Naive thymus-derived CD8-positive, alpha-beta T cell (primary cell): Measurements from ENCODE around the gene MRPL10. TPM values are rescaled to one million over a fixed set of nuclear protein-coding genes. Genes with fewer than 3 reads are reported as not detected.

ENCODE experiments used
- ATAC-seq, 2 donors: fragments of 150-1000 bp; cut with Tn5 transposase in 1 of 2; sonication (Bioruptor Pico), chemical (Tn5 transposase) in 1 of 2; 1 replicate in 1 of 2; 2 replicates in 1 of 2; pipeline ENCODE4 v1.10.0; 2021; ENCODE audit warnings: mild to moderate bottlenecking in 2 of 2, moderate library complexity in 2 of 2
- POLR2A ChIA-PET: fragments of 350-600 bp; sonication (Branson Sonifier 250); formaldehyde crosslinking; loops from one replicate; lab custom pipeline; 2021; ENCODE audit warnings: antibody characterized with exemption; lab: Charles Lee
- DNase-seq, 10 donors: peaks; one replicate each; pipeline versions ENCODE4 v3.0.0 to v3.0.0-alpha.2; 2020 to 2022
- H3K27ac Mint-ChIP-seq, 10 donors: one replicate each; pipeline ENCODE4 v1.8.0; 2020 to 2022; ENCODE audit warnings: mild to moderate bottlenecking in 10 of 10, mixed read lengths in 10 of 10, moderate library complexity in 4 of 10, inconsistent platforms in 1 of 10
- H3K27me3 Mint-ChIP-seq, 5 donors: one replicate each; pipeline ENCODE4 v1.8.0; 2021 to 2022; ENCODE audit warnings: mixed read lengths in 5 of 5
- H3K36me3 Mint-ChIP-seq, 3 donors: one replicate each; pipeline ENCODE4 v1.8.0; 2020 to 2022; ENCODE audit warnings: mixed read lengths in 3 of 3, mild to moderate bottlenecking in 2 of 3, inconsistent platforms in 1 of 3
- H3K4me1 Mint-ChIP-seq, 4 donors: one replicate each; pipeline ENCODE4 v1.8.0; 2021 to 2022; ENCODE audit warnings: mixed read lengths in 4 of 4
- H3K4me3 Mint-ChIP-seq, 10 donors: one replicate each; pipeline ENCODE4 v1.8.0; 2020 to 2022; ENCODE audit warnings: mild to moderate bottlenecking in 10 of 10, mixed read lengths in 10 of 10, moderate library complexity in 6 of 10, inconsistent platforms in 1 of 10
- H3K9me3 Mint-ChIP-seq, 9 donors: one replicate each; pipeline ENCODE4 v1.8.0; 2020 to 2022; ENCODE audit warnings: mixed read lengths in 9 of 9, mild to moderate bottlenecking in 3 of 9, inconsistent platforms in 1 of 9, moderate library complexity in 1 of 9
- polyA plus RNA-seq, 3 donors: library from polyadenylated mRNA; unstranded; fragments of 300-500 nt; fragmentation: Illumina TruSeq; gene quantifications; one replicate each; pipeline ENCODE4 v1.2.3, GENCODE V29; 2021
- total RNA-seq, 8 experiments: library from RNA in 2 of 8; stranded (reverse) in 2 of 8; gene quantifications; one replicate each; pipeline ENCODE4 v1.2.3 and lab custom pipeline; 2021 to 2026

The MRPL10 gene
- 10 to 100 TPM; 38.2 to 41.8 TPM for total RNA-seq
- polyA plus RNA-seq = 10 to 100 TPM; 38.3 to 68.5 (median 38.3) TPM
- total RNA-seq (lab: John Stamatoyannopoulos, UW) = 23.8 to 43.9 (median 31.1) reads per million in 6 experiments

DNA sequence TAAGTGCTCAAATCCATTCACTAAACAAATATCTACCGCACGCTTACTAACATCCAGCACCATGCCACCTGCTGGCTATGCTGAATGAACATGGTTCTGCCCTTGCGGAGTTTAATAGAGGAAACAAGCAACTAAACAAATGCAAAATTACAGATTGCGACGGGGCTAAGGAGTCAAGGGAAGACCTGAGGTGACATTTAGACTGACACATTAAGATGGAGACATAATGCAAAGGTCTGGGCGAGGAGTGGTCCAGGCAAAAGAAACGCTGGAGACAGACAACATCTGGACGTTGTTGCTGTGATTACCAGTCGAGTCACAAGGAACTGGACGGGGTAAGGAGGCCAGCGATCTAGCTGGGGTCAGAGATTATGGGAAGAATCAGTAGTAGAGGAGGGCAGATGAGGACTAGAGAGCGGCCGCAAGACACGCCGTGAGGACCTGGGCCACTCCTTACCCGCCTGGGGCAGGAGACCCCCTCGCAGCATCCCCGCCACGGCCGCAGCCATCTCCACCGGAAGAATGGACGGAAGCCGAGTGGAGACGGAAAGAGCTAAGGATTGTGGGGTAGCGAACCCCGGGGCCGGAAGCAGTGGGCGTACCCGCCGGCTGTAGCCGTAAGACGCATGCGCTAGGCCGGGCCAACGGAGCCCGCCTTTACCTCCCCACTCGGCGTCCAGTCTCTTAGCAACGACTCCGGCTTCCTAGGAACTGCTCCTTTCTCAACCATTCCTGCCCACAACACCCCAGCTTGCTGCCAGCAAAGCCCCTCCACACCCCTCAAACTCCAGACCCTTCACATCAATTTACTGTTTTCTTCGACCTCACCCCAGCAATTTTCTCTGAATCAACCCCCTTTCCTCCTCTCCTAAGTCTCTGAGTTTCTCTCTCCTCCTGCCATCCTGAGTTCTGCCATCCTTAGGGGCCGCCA is at the start of gene MRPL10, which contains the start of gene LRRC46:
TSS of gene MRPL10 (minus strand) at position 539 of the 931 bp plus-strand sequence. CDS start at position 509, 30 bp downstream.
TSS of gene LRRC46 (plus strand) at position 668 of the 931 bp plus-strand sequence. CDS start 320 bp downstream, outside the sequence.
- peak; percentile 91 to 93 for ATAC-seq
- Mint-ChIP-seq H3K27ac (peak within 1 kb of the TSS; percentile 93 to 100 (median 96)), H3K9me3 (no peaks in the 10 kb centered on the region), H3K36me3 (peaks cover 0 to 29% (median 5%) of the 10 kb centered on the region in 3 donors), H3K4me3 (peak within 1 kb of the TSS; percentile 92 to 99 (median 98)), H3K4me1 (peaks cover 23 to 64% (median 54%) of the 10 kb centered on the region in 4 donors), H3K27me3 (no peaks in the 10 kb centered on the region)
- peak; percentile 82 to 94 (median 89) for DNase-seq
- POLR2A ChIA-PET = interaction anchor here (0.6 to 3.3 kb wide), 16 partner anchors 9 to 546 kb away, joined by 3 to 37 read pairs (median 4); partner anchors contain the start of genes CDK5RAP3, KPNB1, OSBPL7 and PNPO

DNA sequence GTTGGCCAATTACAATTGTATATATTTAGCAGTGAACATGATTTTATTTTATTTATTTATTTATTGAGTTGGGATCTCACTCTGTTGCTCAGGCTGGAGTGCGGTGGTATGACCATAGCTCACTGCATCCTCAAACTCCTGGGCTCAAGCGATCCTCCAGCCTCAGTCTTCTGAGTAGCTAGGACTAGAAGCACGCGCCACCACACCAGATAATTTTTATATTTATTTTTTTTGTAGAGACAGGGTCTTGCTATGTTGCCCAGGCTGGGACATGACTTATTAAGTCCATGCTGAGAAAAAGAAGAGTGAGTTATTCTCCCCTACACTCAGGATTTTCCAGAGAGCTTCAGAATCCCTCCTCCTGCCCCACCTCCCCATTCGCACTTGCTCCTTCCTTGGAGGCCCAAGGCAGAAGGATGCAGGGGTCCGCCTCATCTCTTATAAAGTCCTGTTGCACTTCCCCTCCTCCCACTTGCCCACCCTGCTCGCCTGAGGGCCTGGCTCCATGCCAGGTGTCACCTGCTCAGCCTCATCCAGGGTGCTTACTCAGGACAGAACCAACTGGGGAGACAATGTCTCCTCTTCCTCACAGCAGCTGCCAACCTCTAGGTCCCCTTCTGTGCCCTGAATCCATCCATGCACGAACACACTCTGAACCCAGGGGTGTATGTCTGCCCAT is 48.6 kb upstream of the MRPL10 start:
- Mint-ChIP-seq H3K27ac (no peak overlapping the region), H3K27me3 (peaks cover 6 to 24% (median 15%) of the 10 kb centered on the region in 5 donors), H3K9me3 (no peaks in the 10 kb centered on the region), H3K4me3 (no peak overlapping the region), H3K36me3 (no peaks in the 10 kb centered on the region), H3K4me1 (peaks cover 18 to 34% (median 28%) of the 10 kb centered on the region in 4 donors)
- DNase-seq (no peak), ATAC-seq (no peak)
- POLR2A ChIA-PET = interaction anchor here (1.2 kb wide), 1 partner anchor 16 kb away, joined by 6 read pairs; the partner anchor contains the start of gene SP2

DNA sequence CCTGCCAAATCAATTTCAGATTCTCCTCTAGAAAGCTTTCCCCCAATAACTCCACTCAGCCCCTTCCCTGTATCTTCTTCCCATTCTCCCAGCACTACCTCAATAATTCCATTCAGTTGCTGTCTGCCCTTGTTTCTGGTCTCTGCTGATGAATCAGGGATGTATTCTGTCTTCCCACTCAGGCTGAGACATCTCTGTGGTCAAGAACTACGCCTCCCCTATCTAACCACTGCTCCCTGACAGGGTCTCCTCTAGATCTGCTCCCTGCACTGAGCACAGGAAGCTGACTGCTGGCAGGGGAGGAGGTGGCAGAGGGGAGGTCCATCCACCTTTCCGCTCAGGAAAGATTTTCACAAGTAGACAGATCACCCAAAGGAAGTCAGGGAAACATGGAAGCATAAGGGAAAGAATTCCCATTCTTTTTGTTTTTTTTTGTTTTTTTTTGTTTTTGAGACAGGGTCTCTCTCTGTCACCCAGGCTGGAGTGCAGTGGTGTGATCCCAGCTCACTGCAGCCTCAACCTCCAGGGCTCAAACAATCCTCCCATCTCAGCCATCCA is 47.8 kb upstream of the MRPL10 start:
- ATAC-seq = no peak
- Mint-ChIP-seq H3K27me3 (peaks cover 6 to 32% (median 21%) of the 10 kb centered on the region in 5 donors), H3K36me3 (no peaks in the 10 kb centered on the region), H3K4me1 (peaks cover 13 to 26% (median 23%) of the 10 kb centered on the region in 4 donors), H3K27ac (peak overlapping the region in 1 of 10 donors; percentile 77), H3K9me3 (no peaks in the 10 kb centered on the region), H3K4me3 (no peak overlapping the region)
- POLR2A ChIA-PET = interaction anchor here (0.6 to 1.2 kb wide), 3 partner anchors 10 to 182 kb away, joined by 3 to 6 read pairs (median 3); partner anchors contain the start of gene SP2
- no peak for DNase-seq

DNA sequence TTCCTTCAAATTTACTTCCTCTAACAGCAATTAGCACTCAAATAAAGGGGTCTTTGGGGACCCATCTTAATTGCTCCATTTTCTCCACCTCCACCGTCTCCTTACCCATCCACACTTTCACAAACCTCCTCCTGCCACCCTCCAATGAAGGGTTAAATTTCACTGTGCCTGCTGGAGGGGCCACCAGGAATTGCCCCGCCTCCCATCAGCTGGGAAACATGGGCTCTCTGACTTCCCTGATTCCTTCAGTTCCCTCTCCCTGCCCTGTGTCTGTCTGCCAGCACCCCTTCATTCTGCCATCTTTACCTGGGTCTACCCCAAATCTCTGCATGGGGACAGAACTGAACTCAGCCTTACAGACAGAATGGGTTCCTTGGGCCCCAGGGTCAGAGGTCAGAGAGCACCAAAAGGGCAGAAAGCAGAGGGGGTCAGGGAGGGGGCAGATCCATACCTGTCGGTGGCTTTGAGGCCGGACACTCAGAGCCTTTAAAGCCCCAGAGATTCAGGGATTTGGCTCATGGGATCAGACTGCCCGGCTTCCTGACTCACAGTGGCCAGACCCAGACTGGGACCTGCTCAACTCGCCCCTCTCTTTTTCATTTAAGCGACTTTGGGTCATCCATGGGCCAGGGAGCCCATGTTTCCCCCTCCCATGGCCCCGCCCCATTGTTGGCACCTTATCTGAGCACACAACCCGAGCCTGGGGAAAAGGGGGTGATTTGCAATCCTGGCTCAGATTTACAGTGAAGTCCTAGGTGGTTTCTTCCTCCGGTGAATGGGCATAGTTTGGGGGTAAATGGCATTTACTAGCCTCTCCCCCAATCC is 47.1 kb upstream of the MRPL10 start:
- POLR2A ChIA-PET = interaction anchor here (0.6 kb wide), 2 partner anchors 11 to 181 kb away, joined by 3 read pairs; no protein-coding TSS in a partner anchor
- Mint-ChIP-seq H3K4me3 (no peak overlapping the region), H3K9me3 (no peaks in the 10 kb centered on the region), H3K27ac (peak overlapping the region in 2 of 10 donors; percentile 16 to 56), H3K4me1 (peaks cover 7 to 20% (median 17%) of the 10 kb centered on the region in 4 donors), H3K27me3 (peaks cover 7 to 39% (median 26%) of the 10 kb centered on the region in 5 donors), H3K36me3 (no peaks in the 10 kb centered on the region)
- no peak for ATAC-seq
- DNase-seq = no peak

DNA sequence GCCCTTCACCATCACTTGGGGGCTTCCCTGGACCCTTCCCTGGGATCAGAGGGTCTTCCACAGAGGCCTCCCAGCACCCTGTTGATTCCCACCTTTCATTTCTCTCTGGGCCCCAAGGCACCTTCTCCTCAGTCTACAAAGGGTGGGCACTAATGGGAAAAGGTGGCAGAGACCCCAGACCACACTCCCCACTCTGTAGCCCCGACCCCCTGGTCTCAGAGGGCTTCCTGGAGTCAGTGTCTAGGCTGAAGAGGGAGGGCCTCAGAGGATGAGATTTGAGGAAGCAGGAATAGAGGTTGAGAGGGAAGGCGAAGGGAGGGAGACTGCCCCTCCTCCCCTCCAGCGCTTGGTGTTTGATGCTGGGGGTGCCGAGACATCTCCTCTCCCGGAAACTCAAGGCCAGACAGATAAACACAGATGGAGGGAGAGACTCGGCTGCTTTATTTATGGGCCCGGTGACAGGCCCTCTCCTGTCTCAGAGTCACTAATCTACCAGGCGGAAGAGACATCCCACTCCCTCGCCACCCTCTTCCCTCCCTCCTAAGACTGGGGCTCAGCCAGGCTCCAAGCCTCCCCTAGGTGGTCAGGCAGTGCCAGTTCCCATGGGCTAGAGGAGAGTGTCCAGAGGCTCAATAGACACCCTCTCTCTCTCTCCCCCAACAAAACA is 46.2 kb upstream of the MRPL10 start:
- H3K4me3 Mint-ChIP-seq = no peak overlapping the region
- H3K9me3 Mint-ChIP-seq = no peaks in the 10 kb centered on the region
- POLR2A ChIA-PET = no interaction called here
- H3K27ac Mint-ChIP-seq = no peak overlapping the region
- no peak for ATAC-seq
- DNase-seq = no peak
- H3K27me3 Mint-ChIP-seq = peaks cover 10 to 43% (median 26%) of the 10 kb centered on the region in 5 donors
- peaks cover 0 to 12% (median 8%) of the 10 kb centered on the region in 4 donors for H3K4me1 Mint-ChIP-seq
- no peaks in the 10 kb centered on the region for H3K36me3 Mint-ChIP-seq

DNA sequence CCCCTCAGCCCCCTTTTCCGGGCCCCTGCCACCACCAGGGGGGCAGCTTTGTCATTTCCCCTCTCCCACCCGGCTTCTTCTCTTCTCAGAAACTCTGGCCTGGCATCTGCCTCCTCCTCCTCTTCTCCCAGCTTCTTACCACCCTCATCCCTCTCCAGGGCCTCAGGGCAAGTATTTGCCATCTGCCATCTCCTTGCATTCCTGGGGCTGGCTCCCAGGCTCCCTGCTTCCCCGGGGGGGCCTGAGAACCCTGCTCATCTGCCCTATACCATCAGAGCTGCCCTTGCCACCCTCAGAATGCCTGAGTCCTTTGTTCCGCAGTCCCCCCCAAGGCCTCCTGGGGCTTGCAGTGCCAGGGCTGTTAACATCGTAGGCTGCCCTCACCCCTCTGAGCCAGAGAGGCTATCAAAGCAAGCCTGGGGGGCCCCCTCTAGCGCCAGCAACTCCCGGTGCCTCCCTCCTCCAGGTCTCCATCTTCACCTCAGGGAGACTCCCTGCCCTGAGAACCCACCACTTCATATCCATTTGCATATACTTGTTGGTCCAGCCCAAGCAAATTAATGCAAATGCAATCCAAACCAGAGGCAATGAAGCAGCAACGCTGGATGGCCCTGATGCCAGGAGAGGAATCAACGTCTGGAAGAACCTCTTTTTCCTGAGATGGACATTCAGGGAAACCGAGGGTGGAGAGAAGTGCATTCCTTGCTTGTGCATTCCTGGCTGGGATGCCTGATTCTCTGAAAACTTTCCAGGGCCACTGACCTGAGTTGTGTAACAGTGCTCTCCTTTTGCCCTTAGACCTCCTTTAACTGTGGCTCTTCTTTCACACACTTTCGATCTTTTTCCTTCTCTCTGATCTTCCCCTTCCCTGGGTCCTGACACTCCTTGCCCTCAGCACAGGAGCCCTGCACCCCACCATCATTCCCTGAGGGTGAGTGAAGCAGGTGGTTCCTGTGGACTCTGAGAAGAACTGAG is 44.0 kb upstream of the MRPL10 start:
- Mint-ChIP-seq H3K4me1 (peaks cover 0 to 12% (median 8%) of the 10 kb centered on the region in 4 donors), H3K36me3 (no peaks in the 10 kb centered on the region), H3K27ac (peak overlapping the region in 2 of 10 donors; percentile 61 to 76), H3K27me3 (peaks cover 15 to 65% (median 40%) of the 10 kb centered on the region in 5 donors), H3K4me3 (no peak overlapping the region), H3K9me3 (no peaks in the 10 kb centered on the region)
- POLR2A ChIA-PET = no interaction called here
- DNase-seq (no peak), ATAC-seq (no peak)

DNA sequence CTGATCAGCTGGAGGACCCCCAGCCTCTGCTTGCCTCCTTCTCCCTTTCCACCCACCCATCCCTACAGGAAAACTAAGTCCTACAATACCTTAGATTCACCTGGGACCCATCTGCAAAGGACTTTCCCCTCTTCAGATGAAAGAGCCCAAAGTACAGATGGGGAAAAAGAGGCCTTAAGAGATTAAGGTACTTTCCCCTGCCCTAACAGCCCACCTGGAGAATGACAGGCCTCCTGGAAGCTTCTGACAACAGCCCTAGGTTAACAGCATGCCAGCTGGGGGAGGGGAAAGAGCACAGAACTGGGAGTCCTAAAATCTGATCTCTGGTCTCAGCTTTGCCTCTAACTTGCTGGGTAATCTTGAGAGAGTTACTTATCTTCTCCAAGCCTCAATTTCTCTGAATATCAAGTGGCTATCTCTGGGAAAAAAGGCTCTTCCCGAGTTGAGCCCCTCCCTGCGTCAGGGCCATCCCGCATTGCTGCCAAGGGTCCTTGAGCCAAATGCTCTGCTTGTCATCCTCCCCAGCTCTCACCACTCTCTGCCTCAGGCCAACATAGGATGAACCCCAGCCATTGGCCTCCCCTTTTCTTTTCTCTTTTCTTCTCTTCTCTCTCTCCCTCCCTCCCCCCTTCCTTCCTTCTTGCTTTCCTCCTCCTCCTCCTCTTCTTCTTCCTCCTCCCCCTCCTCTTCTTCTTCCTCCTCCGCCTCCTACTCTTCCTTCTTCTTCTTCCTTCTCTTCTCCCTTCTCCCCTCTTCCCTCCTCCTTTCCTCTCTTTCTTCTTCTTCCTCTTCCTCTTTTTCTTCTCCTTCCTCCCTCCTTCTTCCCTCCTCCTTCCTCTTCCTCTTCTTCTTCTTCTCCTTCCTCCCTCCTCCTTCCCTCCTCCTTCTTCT is 42.1 kb upstream of the MRPL10 start:
- DNase-seq (no peak), ATAC-seq (no peak)
- no peak overlapping the region for H3K27ac Mint-ChIP-seq
- peaks cover 15 to 65% (median 44%) of the 10 kb centered on the region in 5 donors for H3K27me3 Mint-ChIP-seq
- POLR2A ChIA-PET = no interaction called here
- no peaks in the 10 kb centered on the region for H3K36me3 Mint-ChIP-seq
- no peaks in the 10 kb centered on the region for H3K9me3 Mint-ChIP-seq
- H3K4me1 Mint-ChIP-seq = peaks cover 0 to 10% (median 2%) of the 10 kb centered on the region in 4 donors
- no peak overlapping the region for H3K4me3 Mint-ChIP-seq

DNA sequence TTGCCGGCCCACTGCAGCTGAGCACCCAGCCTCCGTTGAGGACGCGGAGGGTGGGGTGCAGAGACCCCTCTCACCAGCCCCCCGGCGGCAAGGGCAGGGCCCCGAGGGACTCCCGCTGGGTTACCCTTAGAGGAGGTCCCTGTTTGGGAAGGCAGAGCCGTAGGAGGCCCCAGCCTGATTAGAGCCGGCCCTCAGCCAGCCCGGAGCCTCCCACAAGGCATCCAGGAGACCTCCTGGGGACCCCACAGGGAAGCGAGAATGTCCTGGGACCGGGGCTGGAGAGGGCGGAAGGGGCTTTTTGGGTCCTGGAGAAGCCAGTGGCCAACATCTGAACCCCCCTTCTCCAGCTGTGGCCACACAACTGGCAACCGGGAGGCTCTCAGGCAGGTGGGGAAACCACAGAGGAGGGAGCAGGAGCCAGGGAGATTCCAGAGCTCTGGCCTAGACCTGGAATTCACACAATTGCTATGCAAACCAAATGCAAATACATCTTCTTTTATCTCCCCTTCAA is 41.4 kb upstream of the MRPL10 start:
- ATAC-seq (no peak), DNase-seq (no peak)
- no peak overlapping the region for H3K27ac Mint-ChIP-seq
- no peaks in the 10 kb centered on the region for H3K36me3 Mint-ChIP-seq
- H3K4me3 Mint-ChIP-seq = no peak overlapping the region
- H3K27me3 Mint-ChIP-seq = peaks cover 17 to 65% (median 43%) of the 10 kb centered on the region in 5 donors
- H3K9me3 Mint-ChIP-seq = no peaks in the 10 kb centered on the region
- H3K4me1 Mint-ChIP-seq = peaks cover 0 to 6% (median 1%) of the 10 kb centered on the region in 4 donors
- POLR2A ChIA-PET = no interaction called here

DNA sequence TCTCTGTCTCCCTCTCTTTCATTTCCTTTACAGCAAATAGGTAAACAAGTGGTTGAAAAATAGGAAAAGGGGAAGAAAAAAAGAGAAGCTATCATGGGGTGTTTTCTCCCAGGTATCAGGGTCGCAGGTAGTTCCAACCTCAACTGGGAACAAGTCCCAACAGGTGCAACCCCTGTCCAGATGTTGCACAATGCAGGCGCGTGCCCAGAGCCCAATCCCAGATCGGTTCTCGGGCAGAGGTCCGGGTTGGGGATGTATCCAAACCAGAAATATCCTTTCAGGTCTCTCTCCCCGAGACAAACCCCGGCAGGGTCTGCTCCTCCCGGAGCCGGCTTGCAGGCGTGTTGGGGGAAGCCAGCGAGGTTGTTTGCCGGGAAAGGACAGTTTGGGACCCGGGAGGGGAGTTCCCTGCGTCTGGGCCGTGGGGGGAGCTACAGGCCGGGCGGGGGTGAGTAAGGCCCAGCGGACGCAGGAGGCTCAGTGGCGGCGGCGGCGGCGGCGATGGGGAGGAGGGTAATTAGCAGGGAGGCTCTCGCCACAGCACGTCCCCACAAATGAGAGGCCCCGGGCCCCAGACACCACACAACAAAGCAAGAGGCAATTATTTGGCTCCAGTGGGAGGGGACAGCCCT is 40.8 kb upstream of the MRPL10 start:
- peaks cover 17 to 66% (median 43%) of the 10 kb centered on the region in 5 donors for H3K27me3 Mint-ChIP-seq
- ATAC-seq (no peak), DNase-seq (no peak)
- H3K4me1 Mint-ChIP-seq = peaks cover 0 to 4% (median under 1%) of the 10 kb centered on the region in 4 donors
- H3K27ac Mint-ChIP-seq = no peak overlapping the region
- POLR2A ChIA-PET = no interaction called here
- H3K4me3 Mint-ChIP-seq = no peak overlapping the region
- H3K36me3 Mint-ChIP-seq = no peaks in the 10 kb centered on the region
- no peaks in the 10 kb centered on the region for H3K9me3 Mint-ChIP-seq
